ENCODE data around the gene SPATA13.

The SPATA13 gene

DNA sequence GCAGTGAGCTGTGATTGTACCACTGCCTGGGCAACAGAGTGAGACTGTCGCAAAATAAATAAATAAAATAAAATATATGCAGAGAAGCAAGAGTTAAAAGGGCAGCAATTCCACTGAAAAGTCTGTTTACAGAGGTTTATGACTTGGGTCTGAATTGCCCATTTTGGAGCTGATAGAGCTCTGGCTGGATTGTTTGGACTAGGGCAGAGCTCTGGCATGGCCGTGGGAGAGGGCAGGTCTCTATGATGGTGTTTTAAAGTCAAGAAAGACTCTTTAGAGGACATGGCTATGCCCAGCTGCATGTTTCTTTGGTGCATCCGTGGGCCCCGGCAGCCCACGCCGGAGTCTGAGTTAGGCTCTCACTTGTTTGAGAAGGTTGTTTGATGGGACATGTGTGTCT is 84.3 kb downstream of the SPATA13 start:
- Histone ChIP-seq H3K9me3 (ENCODE audit: control insufficient read depth in 1 of 2, low read length in 2 of 2) (no peaks in the 10 kb centered on the region), H3K27me3 (ENCODE audit: low read depth, low read length) (no peaks in the 10 kb centered on the region), H3K4me3 (ENCODE audit: low read depth in 1 of 2, low read length in 2 of 2) (no peak overlapping the region), H3K36me3 (ENCODE audit: control insufficient read depth in 1 of 2, insufficient read depth in 2 of 2, low read length in 2 of 2) (no peaks in the 10 kb centered on the region), H3K27ac (ENCODE audit: low read length) (no peak overlapping the region), H3K4me1 (ENCODE audit: control insufficient read depth in 1 of 2, insufficient read depth in 2 of 2, low read length in 2 of 2) (no peaks in the 10 kb centered on the region)

DNA sequence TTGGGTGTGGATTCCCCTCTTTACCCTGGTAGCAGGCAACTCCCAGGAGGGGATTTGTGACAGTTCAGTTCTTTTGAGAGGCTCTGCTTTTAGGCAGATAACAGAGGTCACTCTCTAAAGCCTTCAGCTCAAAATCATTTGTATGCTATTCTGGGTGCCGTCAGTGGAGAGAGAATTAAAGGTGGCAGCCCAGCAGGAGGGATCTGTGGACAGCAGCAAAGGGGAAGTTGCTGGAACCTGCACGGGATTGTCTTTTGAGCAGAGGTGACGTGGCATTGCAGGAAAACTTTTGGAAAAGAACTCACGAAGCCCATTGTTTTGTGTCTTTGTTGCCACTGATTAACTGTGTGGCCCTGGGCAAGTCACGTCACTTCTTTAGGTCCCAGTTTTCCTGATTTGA is 86.5 kb downstream of the SPATA13 start:
- H3K36me3 ChIP-seq (ENCODE audit: control insufficient read depth in 1 of 2, insufficient read depth in 2 of 2, low read length in 2 of 2): peaks cover 0 to 6% of the 10 kb centered on the region in 2 donors
- no peaks in the 10 kb centered on the region for H3K27me3 ChIP-seq (ENCODE audit: low read depth, low read length)
- H3K4me1 ChIP-seq (ENCODE audit: control insufficient read depth in 1 of 2, insufficient read depth in 2 of 2, low read length in 2 of 2): no peaks in the 10 kb centered on the region
- no peak overlapping the region for H3K4me3 ChIP-seq (ENCODE audit: low read depth in 1 of 2, low read length in 2 of 2)
- no peaks in the 10 kb centered on the region for H3K9me3 ChIP-seq (ENCODE audit: control insufficient read depth in 1 of 2, low read length in 2 of 2)
- H3K27ac ChIP-seq (ENCODE audit: low read length): no peak overlapping the region

DNA sequence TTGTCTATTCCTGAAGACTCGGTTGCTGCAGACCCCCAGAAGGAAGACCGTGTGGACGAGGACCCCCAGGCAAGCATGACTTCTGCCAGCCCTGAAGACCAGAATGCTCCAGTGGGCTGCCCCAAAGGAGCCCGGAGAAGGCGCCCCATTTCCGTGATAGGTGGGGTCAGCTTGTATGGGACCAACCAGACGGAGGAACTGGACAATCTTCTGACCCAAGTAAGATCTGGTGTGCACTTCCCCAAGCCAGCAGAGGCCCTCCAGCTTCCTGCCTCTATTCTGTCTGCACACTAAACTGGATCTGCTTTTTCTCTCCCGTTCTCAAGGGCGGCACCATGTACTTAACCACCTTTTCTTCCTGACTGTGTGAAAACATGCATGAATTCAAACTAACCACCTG is 89.1 kb downstream of the SPATA13 start:
- Histone ChIP-seq H3K27ac (ENCODE audit: low read length) (no peak overlapping the region), H3K9me3 (ENCODE audit: control insufficient read depth in 1 of 2, low read length in 2 of 2) (no peaks in the 10 kb centered on the region), H3K4me3 (ENCODE audit: low read depth in 1 of 2, low read length in 2 of 2) (no peak overlapping the region), H3K36me3 (ENCODE audit: control insufficient read depth in 1 of 2, insufficient read depth in 2 of 2, low read length in 2 of 2) (peaks cover 2 to 6% of the 10 kb centered on the region in 2 donors), H3K4me1 (ENCODE audit: control insufficient read depth in 1 of 2, insufficient read depth in 2 of 2, low read length in 2 of 2) (no peaks in the 10 kb centered on the region), H3K27me3 (ENCODE audit: low read depth, low read length) (no peaks in the 10 kb centered on the region)

DNA sequence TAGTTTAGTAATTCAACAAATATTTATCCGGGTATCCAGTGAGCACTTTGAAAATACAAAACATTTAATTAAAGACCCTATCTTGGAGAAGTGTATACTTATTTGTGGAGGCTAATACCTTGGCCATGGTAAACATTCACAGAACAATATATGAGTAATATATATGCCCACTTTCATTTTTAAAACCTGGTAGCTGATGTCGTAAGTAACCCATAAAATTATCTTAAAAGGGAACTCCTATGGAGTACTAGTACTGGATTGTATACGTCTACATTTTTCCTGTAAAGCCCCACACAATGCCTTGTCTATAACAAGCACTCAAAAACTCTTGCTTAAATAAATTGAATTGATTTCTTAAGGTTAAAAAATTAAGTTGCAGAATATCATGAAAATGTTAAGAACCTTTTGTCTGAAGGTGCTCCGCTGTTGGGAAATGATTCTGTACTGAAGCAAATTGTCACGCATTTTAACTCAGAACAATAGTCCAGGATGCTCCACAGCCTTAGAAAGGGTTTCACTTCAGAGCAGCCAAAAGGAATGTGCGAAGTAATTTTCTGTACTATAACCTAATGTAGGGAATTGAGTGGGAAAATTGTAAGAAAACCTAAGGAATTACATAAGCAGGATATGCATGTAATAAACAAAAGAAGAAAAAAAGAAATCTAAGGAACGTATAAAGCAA is 90.0 kb downstream of the SPATA13 start:
- H3K27ac ChIP-seq (ENCODE audit: low read length): no peak overlapping the region
- H3K27me3 ChIP-seq (ENCODE audit: low read depth, low read length): no peaks in the 10 kb centered on the region
- no peak overlapping the region for H3K4me3 ChIP-seq (ENCODE audit: low read depth in 1 of 2, low read length in 2 of 2)
- peaks cover 2 to 6% of the 10 kb centered on the region in 2 donors for H3K36me3 ChIP-seq (ENCODE audit: control insufficient read depth in 1 of 2, insufficient read depth in 2 of 2, low read length in 2 of 2)
- no peaks in the 10 kb centered on the region for H3K9me3 ChIP-seq (ENCODE audit: control insufficient read depth in 1 of 2, low read length in 2 of 2)
- H3K4me1 ChIP-seq (ENCODE audit: control insufficient read depth in 1 of 2, insufficient read depth in 2 of 2, low read length in 2 of 2): no peaks in the 10 kb centered on the region

DNA sequence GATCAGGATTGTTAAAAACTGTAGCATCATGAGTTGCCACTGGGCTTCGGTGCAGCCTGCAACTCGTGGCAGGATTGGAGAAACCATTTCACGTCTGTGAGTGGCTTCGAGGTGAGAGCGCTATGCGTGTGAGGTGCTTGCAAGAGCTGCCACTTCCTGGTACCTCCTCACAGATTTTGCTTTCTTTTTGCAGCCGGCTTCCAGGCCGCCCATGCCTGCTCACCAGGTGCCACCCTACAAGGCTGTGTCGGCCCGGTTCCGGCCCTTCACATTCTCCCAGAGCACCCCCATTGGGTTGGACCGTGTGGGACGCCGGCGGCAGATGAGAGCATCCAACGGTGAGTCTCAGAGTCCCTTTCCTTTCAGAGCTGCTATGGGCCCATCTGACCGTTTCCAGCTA is 91.0 kb downstream of the SPATA13 start:
- Histone ChIP-seq H3K36me3 (ENCODE audit: control insufficient read depth in 1 of 2, insufficient read depth in 2 of 2, low read length in 2 of 2) (peaks cover 2 to 6% of the 10 kb centered on the region in 2 donors), H3K4me1 (ENCODE audit: control insufficient read depth in 1 of 2, insufficient read depth in 2 of 2, low read length in 2 of 2) (no peaks in the 10 kb centered on the region), H3K27ac (ENCODE audit: low read length) (no peak overlapping the region), H3K9me3 (ENCODE audit: control insufficient read depth in 1 of 2, low read length in 2 of 2) (no peaks in the 10 kb centered on the region), H3K27me3 (ENCODE audit: low read depth, low read length) (no peaks in the 10 kb centered on the region), H3K4me3 (ENCODE audit: low read depth in 1 of 2, low read length in 2 of 2) (no peak overlapping the region)

DNA sequence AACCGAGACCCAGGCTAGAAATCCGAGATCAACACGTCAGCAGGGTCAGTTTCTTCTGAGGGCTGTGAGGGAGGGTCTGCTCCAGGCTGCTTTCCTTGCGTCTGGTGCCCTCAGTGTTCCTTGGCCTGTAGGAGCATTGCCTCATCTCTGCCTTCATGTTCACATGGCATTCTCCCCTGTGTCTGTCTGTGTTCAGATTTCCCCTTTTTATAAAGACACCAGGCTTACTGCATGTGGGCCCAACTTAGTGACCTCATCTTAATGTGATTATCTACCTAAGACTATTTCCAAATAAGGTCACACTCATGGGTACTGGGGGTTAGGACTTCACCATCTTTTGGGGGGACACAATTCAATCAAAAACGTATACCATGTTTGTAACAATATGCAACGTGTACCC is 91.6 kb downstream of the SPATA13 start:
- Histone ChIP-seq H3K36me3 (ENCODE audit: control insufficient read depth in 1 of 2, insufficient read depth in 2 of 2, low read length in 2 of 2) (peaks cover 2 to 6% of the 10 kb centered on the region in 2 donors), H3K4me3 (ENCODE audit: low read depth in 1 of 2, low read length in 2 of 2) (no peak overlapping the region), H3K4me1 (ENCODE audit: control insufficient read depth in 1 of 2, insufficient read depth in 2 of 2, low read length in 2 of 2) (no peaks in the 10 kb centered on the region), H3K9me3 (ENCODE audit: control insufficient read depth in 1 of 2, low read length in 2 of 2) (no peaks in the 10 kb centered on the region), H3K27me3 (ENCODE audit: low read depth, low read length) (no peaks in the 10 kb centered on the region), H3K27ac (ENCODE audit: low read length) (no peak overlapping the region)

DNA sequence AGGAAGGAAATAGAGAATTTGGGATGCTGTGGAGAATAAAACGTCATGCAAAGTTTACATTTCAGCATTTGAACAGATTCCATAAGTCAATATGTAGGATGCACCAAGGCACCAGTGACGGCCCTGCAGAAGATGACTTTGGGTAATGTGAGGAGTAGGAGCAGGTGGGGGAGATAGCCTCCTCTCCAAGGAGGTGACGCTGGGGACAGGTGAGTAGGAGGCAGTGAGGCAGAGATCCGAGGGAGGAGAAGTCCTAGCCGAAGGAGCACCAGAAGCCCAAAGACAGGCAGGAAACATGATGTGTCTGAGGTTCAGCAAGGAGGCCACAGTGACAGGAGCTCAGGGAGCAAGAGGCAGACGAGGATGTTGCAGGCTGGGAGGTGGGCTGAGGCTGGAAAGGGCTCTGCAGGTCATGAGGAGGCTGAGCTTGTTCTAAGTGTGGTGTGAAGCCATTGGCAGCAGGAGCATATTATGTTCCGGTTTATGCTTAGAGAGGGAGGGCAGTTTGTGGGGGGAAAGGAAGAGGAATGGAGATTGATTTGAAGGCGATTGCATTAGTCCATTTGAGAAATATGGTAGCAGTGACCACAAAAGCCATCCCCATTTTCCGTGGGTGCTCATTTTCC is 93.1 kb downstream of the SPATA13 start:
- peak overlapping the region in 1 of 2 donors; percentile 7 for H3K4me3 ChIP-seq (ENCODE audit: low read depth in 1 of 2, low read length in 2 of 2)
- H3K27ac ChIP-seq (ENCODE audit: low read length): no peak overlapping the region
- no peaks in the 10 kb centered on the region for H3K4me1 ChIP-seq (ENCODE audit: control insufficient read depth in 1 of 2, insufficient read depth in 2 of 2, low read length in 2 of 2)
- no peaks in the 10 kb centered on the region for H3K27me3 ChIP-seq (ENCODE audit: low read depth, low read length)
- peaks cover 2 to 6% of the 10 kb centered on the region in 2 donors for H3K36me3 ChIP-seq (ENCODE audit: control insufficient read depth in 1 of 2, insufficient read depth in 2 of 2, low read length in 2 of 2)
- no peaks in the 10 kb centered on the region for H3K9me3 ChIP-seq (ENCODE audit: control insufficient read depth in 1 of 2, low read length in 2 of 2)

DNA sequence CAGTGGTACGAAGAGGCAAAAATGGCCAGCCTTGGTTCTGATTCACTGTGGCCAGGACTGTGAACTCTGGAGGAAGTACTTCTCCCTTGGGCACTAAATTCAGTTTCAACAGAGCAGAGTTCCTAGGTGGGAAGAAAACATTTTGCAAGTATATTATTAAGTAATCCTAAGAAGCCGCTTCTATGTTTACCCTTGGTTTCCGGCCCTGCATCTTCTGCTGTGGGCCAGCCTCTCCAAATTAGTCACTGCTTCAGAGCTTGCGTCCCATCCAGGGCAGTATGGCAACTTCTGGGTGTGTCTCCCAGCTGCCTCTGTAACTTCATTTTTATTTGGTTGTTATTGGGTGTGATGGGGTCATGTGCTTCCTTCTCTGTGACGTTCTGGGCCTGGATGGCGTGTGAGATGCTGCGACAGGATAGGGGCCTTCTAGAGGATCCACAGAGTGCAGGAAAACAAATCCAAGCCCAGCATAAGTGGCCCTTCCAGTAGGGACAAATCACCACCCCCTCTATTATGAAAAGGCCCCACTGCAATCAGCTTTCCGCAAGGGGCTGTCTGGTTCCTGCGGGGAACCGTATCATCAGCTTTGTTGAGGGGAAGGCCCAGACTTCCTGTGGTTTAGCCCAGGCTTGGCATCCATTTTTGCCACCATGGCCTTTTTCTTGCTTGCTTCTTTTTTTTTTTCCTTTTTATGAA is 93.8 kb downstream of the SPATA13 start:
- Histone ChIP-seq H3K9me3 (ENCODE audit: control insufficient read depth in 1 of 2, low read length in 2 of 2) (no peaks in the 10 kb centered on the region), H3K27me3 (ENCODE audit: low read depth, low read length) (no peaks in the 10 kb centered on the region), H3K4me3 (ENCODE audit: low read depth in 1 of 2, low read length in 2 of 2) (no peak overlapping the region), H3K36me3 (ENCODE audit: control insufficient read depth in 1 of 2, insufficient read depth in 2 of 2, low read length in 2 of 2) (peaks cover 2 to 6% of the 10 kb centered on the region in 2 donors), H3K27ac (ENCODE audit: low read length) (peak overlapping the region; percentile 19), H3K4me1 (ENCODE audit: control insufficient read depth in 1 of 2, insufficient read depth in 2 of 2, low read length in 2 of 2) (no peaks in the 10 kb centered on the region)

DNA sequence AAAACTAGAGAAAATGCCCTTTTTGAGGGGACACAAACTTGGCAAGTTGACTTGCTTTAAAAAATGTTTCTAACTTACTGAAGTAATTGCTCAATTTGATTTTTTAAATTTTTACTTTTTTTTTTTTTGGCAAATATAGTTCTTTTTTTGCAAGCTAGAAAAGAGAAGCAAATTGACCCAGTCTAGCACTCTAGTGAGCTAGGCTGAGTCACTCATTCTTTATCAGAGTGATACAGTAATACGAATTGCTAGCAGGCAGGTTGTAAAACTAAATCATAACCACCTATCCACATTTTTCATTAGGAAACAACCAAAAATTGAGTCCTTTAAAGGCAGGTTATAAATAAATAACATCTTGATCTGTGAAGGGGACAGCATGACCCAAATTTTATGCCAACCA is 97.0 kb downstream of the SPATA13 start:
- no peak overlapping the region for H3K4me3 ChIP-seq (ENCODE audit: low read depth in 1 of 2, low read length in 2 of 2)
- no peaks in the 10 kb centered on the region for H3K4me1 ChIP-seq (ENCODE audit: control insufficient read depth in 1 of 2, insufficient read depth in 2 of 2, low read length in 2 of 2)

DNA sequence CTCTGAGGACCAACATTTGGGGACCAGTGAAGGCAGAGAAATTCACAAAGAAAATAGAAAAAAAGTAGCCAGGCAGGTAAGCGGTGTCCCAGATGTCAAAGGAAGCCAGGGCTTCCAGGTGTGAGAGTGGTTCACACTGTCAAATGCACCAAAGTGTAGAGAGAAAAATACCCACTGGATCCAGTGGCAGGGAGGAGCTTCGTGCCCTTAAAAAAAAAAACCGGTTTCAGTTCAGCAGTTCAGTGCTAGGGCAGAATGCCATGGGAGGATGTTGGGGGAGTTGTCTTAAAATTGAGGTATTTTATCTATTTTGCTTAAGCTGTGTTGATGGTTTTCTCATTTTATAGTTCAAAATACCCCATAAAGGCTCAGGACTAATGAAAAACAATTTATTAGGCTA is 101.0 kb downstream of the SPATA13 start:
- Histone ChIP-seq H3K4me3 (ENCODE audit: low read depth in 1 of 2, low read length in 2 of 2) (no peak overlapping the region), H3K36me3 (ENCODE audit: control insufficient read depth in 1 of 2, insufficient read depth in 2 of 2, low read length in 2 of 2) (no peaks in the 10 kb centered on the region), H3K4me1 (ENCODE audit: control insufficient read depth in 1 of 2, insufficient read depth in 2 of 2, low read length in 2 of 2) (no peaks in the 10 kb centered on the region), H3K27ac (ENCODE audit: low read length) (no peak overlapping the region), H3K9me3 (ENCODE audit: control insufficient read depth in 1 of 2, low read length in 2 of 2) (no peaks in the 10 kb centered on the region), H3K27me3 (ENCODE audit: low read depth, low read length) (no peaks in the 10 kb centered on the region)

More for the DNA sequence above, 97.0 kb downstream of the SPATA13 start:
- Histone ChIP-seq H3K36me3 (ENCODE audit: control insufficient read depth in 1 of 2, insufficient read depth in 2 of 2, low read length in 2 of 2) (peaks cover 0 to 2% of the 10 kb centered on the region in 2 donors), H3K9me3 (ENCODE audit: control insufficient read depth in 1 of 2, low read length in 2 of 2) (no peaks in the 10 kb centered on the region), H3K27ac (ENCODE audit: low read length) (no peak overlapping the region), H3K27me3 (ENCODE audit: low read depth, low read length) (no peaks in the 10 kb centered on the region)

DNA sequence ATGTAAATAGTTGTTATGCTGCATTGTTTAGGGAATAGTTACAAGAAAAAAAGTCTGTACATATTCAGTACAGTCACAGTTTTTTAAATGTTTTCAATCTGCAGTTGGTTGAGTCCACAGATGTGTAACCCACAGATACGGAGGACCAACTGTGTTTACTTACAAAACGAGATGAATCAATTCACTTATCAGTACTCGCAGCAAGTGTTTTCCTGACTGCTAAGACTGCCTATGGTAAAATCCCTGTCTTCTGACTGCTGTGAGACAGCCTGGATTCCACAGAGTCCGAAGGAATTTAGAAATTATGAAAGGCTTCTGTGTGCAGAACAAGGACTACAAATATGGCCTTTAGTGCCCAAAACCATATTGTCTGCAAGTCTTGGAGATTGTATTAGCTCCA is 103.1 kb downstream of the SPATA13 start:
- Histone ChIP-seq H3K4me1 (ENCODE audit: control insufficient read depth in 1 of 2, insufficient read depth in 2 of 2, low read length in 2 of 2) (no peaks in the 10 kb centered on the region), H3K27ac (ENCODE audit: low read length) (no peak overlapping the region), H3K36me3 (ENCODE audit: control insufficient read depth in 1 of 2, insufficient read depth in 2 of 2, low read length in 2 of 2) (no peaks in the 10 kb centered on the region), H3K27me3 (ENCODE audit: low read depth, low read length) (no peaks in the 10 kb centered on the region), H3K4me3 (ENCODE audit: low read depth in 1 of 2, low read length in 2 of 2) (no peak overlapping the region), H3K9me3 (ENCODE audit: control insufficient read depth in 1 of 2, low read length in 2 of 2) (no peaks in the 10 kb centered on the region)
